A549 treated with DMSO at 1 μM for 4 hours (cell line): ENCODE results near the gene GMFB. TPM values are rescaled to one million over a fixed set of nuclear protein-coding genes. Genes with fewer than 3 reads are reported as not detected.

ENCODE experiments used
- total RNA-seq: library from RNA; stranded (reverse); fragments of 200-300 nt; extraction: Qiagen RNA extraction; gene quantifications from 5 replicates; pipeline ENCODE4 v1.2.3, GENCODE V29; 2022; ENCODE audit warnings: low read depth

Gene GMFB
- 33.4 to 64.2 TPM (median 43.8 TPM) in 5 replicates for total RNA-seq

DNA sequence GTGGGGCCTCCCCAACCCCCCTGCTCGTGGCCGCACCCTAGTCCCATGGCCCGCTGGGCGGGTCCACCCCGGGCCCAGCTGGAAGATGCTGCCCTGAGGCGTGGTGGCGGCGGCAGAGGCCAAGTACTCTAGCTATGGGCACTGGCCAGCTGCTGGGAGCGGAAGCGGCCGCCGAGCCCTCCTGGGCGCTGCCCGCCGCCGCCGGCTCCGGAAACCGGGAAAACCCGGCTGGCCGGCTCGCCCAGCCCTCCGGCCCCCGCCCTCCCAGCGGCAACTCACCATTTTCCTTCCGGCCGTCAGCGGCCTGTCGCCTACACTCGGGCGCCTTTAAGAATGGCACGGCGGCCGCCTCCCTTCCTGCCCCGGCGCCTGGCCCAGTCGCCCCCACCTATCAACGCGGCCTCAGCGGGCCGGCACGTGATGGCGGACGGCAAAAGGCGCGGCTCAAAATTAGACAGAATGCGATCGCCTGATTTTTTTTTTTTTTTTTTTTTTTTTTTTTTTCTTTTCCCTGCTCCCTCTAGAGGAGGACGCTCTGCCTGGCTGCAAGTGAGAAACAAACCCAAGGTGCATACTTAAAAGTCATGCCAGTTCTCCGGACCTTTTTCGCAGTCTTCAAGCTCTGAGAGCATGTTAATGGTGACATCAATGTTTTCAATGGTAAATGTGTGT is at the start of gene GMFB:
TSS of gene GMFB (minus strand) at position 335 of the 672 bp plus-strand sequence. CDS start at position 282, 53 bp downstream.

GRCh38 chr14:54509546-54510501 is 21.0 kb upstream of the GMFB start, which contains the start of gene CGRRF1:
Gene CGRRF1, plus strand, starts transcription at chr14:54509906. Its CDS starts 54 bp downstream, at chr14:54509960.

DNA sequence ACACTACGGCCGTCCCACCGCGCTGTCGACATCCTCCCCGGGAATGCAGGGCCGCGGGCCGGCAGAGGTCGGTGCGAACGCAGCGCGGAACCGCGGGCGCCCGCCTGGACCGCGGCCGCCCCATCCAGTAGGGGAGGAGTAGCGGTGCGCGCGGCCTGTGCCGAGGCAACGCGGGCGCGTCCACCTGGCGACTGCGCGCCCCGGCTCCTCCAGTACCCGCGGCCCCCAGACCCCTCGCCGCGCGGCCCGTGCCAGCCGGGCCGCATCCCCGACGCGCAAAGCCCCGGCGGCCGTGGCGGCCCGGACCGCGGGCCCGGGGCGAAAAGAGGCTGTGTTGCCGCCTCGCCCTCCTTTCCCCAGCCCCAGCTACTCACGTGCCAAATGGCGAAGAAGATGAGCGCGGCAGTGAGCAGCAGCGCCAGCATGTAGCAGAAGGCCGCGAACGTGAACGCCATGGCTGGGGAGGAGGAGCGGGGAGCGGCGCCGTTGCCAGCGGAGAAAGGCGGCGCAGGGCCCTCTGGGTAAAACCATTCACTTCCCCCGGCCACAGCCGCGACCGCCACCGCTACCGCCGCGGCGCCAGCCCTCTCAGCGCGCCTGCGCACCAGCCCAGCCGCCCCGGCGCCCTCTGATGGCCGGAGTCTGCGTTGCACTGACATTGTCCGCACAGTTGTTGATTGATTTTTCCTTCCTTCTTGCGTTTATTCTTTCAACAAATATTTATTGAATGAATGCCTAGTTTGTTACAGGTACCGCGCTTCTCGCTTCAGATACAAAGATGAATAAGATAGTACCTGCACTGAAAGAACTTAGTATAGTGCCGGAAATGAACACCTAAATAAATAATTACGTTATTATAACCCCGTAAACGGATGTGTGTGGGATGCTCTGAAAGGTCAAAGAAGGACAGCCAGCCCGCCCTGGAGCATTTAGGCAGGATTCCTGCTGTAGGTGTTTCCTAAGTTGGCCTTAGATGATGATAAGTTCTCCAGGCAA is 47.6 kb downstream of the GMFB start, which contains the start of gene CNIH1:
TSS of gene CNIH1 (minus strand) at position 502 of the 996 bp plus-strand sequence. CDS start at position 455, 47 bp downstream.

Other genes with a start within 250 kb of the GMFB start
- 74.2 to 81.5 TPM (median 79.1 TPM) in 5 replicates for gene CDKN3, start 92.0 kb downstream of the GMFB start, total RNA-seq
- 251 to 333 TPM (median 272 TPM) in 5 replicates for gene CNIH1, start 47.6 kb downstream of the GMFB start, total RNA-seq
- gene CGRRF1, start 20.9 kb upstream of the GMFB start, total RNA-seq: 17.2 to 23.2 TPM (median 23.0 TPM) in 5 replicates
- gene SAMD4A, start 78.1 kb upstream of the GMFB start, total RNA-seq: 7.5 to 8.4 TPM (median 7.9 TPM) in 5 replicates